Body of pancreas (tissue), 4 donors: ENCODE measurements around the gene ARHGDIB.

Experiments
- CTCF ChIP-seq, 7 experiments: fragments of 450-650 bp in 4 of 7; fragments of 200-600 bp in 3 of 7; sonication (generic) in 3 of 7; IDR thresholded peaks; one replicate each; pipeline ENCODE4 v1.5.1; 2016 to 2019; ENCODE audit warnings: antibody characterized with exemption in 7 of 7
- POLR2A ChIP-seq, 3 donors: fragments of 450-650 bp; IDR thresholded peaks; one replicate each; pipeline ENCODE4 v1.6.1; 2016; ENCODE audit warnings: antibody characterized with exemption in 3 of 3, mild to moderate bottlenecking in 2 of 3

GRCh38 chr12:14976658-14977057, 15.3 kb upstream of the ARHGDIB start:
- TF ChIP-seq CTCF (IDR thresholded peaks at IDR 0.05) (no peak), POLR2A (IDR thresholded peaks at IDR 0.05) (no peak)
